GM19238 (cell line): ENCODE measurements around the gene NCEH1.
"Not testable (repeated sequence)": the region's sequence is repeated elsewhere in the genome, so short reads cannot be mapped to it uniquely, and the experiment has no call there.

Source experiments
- DNase-seq: peaks from one replicate; pipeline ENCODE4 v3.0.0; 2011; ENCODE audit warnings: low spot score; ENCODE audit not compliant: insufficient read length

Gene NCEH1

GRCh38 chr3:172679599-172679998 is 31.3 kb downstream of the NCEH1 start:
- DNase-seq = no peak

DNA sequence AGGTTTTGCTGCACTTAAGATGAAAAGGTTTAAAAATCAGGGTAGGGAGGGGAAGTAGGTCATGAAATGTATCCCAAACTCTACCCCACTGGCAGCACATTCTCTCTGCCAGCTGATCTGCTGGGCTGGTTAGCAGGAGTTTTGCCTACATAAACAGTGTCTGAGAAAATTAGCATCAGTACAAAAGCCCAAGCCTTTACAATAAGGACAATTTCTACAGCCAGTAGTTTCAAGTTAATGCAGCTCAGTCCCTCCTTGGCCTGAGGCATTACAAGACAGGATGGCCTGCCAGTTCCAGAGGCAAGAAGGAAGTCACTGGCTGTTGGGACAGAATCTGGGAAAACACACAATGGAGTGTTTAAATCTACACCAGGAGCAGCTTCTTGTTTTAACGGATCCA is 32.8 kb downstream of the NCEH1 start:
- no peak for DNase-seq

DNA sequence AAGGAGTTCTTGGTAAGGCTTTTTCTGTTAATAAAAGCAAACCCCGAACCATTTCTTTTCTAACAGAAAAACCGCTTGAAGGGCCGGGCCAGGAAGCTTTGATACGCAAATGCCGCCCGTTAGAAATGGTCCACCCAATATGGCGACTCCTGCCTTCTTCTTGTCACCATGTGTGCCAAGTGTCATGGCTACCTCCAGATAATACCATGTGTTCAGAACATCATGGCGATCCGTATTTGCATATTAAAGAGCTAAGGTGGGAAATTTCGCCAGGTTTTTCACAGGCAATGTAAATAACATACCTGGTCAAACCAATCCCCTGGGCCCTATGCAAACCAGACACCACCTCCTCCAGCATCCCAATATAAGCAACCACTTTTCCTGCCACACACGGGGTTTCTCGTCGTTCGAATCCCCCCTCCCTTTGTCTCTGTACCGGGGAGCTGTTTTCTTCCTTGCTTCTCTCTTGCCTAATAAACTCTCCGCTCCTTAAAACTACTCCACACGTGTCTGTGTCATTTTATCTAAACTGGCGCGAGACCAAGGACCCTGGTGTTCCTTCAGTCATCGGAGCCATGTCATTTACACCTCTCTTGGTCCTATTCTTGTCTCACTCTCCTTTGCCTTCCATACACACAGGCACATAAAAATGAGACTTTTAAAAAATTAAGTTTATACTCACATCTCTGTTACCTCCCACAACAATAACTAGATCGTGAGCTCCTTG is 34.5 kb downstream of the NCEH1 start:
- no peak for DNase-seq

DNA sequence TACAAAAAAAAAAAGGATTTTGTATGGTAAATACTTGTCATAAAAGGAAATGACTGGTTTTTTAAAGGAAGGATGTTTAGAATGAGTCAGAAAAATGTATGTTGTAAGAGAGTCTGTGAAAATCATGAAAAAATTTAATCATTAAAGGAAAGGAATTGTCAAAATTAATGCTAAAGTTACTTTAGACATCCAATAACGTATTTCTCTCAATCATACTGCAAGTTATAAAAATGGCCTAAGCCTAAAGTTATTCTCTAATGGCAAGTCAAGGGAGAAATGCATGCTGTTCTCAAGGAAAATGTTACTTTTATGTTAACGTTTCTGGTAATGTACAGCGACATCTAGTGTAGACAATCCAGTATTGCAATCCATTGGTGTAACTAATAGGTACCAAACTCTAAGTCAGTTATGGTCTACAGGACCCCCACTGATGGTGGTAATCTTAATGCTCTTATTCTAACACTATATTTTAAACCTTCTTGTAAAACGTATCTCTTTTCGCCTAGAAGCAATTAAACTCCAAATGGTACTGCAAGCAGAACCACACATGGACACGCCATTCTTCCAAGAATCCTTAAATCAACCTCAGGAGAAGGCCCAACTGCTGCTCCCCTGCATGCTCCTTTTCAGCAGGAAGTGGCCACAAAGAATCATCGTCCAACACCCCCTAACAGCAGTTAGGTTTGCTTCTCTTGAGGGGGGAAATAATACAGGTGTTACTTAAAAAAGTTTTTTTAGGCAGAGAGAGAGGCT is 35.2 kb downstream of the NCEH1 start:
- DNase-seq = no peak

DNA sequence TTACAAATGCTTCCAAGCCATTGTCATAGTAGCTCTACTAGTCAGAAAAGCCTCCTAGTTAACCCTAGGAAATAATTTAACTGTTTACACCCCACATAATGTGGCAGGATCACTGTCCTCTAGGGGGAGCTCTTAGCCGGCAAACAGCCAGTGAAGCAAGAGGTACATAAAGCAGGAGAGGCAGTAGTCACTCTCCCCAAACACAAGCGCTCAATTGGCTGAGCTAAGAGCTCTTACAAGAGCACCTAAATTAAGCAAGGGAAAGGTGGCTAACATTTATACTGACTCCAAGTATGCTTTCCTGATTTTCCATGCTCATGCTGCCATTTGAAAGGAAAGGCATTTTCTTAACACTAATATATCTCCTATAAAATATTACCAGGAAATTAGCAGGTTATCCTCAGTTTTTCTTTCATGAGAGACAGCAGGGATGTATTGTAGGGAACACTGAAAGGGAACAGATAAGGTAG is 37.6 kb downstream of the NCEH1 start:
- DNase-seq = no peak

DNA sequence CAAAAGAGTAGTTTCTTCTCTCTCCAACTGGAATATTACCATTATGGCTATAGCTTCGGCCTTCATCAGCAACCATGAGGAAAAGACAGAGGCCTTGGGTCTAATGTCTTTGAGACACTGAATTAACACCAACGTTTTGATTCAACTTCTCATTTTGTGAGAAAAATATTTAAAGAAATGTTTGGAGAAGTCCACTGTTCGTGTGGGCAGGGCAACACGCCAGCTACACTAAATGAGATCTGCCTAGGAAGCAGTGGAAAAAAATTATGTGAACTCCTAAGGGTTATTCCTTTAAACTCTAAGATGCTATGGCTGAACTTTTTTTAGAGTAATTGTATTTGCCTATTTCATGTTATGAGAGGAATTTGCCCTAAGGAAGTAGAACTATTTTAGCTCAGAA is 41.8 kb downstream of the NCEH1 start:
- DNase-seq = no peak

DNA sequence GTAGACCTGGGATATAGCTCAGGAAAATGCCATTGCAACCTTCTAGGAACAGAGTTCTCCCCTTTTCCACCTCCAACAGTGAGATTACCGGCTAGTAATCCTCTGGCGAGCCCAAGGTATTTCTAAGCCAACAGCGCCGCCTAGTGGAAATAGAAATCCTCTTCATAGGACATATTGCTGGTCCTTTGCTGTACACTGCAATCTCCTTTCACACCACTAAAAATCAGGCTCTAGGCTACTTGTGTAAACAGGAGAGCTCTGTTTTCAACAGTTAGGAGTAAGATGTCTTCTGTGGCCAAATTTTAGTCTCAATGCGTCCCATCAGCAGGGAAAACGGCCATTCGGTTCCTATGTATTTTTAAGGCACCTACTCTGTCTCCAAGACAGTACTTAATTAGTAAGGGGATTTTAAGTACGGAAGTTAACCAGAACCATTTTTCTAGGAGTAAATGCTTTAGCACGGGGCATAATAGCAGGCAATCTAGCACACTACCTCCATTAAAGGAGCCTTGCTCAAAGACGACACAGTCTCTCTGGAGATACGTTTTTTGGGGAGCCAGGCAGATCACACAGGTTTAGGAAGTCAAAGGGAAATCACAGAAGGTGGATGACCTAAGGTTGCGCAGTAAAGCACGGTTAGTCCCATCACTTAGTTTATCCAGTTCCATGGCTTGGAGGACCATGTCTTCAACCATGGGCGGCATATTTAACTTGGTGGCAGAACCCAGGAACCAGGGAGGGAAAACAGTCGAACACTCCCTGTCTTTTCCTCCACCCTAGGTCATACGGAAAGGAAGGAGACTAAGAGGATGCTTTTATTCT is 43.8 kb downstream of the NCEH1 start:
- DNase-seq = peak; percentile 31

GRCh38 chr3:172666181-172666872 is 44.5 kb downstream of the NCEH1 start:
- no peak for DNase-seq

GRCh38 chr3:172665510-172665909 is 45.4 kb downstream of the NCEH1 start:
- not testable (repeated sequence) for DNase-seq

- DNase-seq = not testable (repeated sequence)
Measured at GRCh38 chr3:172660421-172660820, 50.4 kb downstream of the NCEH1 start.

GRCh38 chr3:172659246-172660002 is 51.4 kb downstream of the NCEH1 start:
- no peak for DNase-seq

- DNase-seq = no peak
Measured at GRCh38 chr3:172658344-172659245, 52.3 kb downstream of the NCEH1 start.

- no peak for DNase-seq
Measured at GRCh38 chr3:172656602-172657001, 54.3 kb downstream of the NCEH1 start.

DNA sequence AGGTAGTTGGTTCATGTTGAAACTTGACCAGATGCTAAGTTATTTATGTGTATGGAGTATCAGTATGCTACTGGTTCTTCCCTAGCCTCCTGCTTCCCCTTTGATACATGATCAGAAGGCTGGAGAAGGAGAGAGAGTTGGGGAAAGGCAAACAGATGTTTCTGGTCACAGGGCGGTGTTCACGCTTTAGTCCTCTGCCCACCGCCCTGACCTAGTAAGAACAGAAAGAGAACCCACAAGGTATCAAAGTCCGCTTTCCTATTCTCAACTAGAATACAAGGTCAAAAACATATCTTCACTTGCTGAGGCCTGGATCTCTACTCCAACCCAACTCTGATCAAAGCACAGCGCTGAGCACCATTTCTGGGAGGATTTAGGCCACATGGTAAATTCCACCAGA is 55.5 kb downstream of the NCEH1 start:
- no peak for DNase-seq

DNA sequence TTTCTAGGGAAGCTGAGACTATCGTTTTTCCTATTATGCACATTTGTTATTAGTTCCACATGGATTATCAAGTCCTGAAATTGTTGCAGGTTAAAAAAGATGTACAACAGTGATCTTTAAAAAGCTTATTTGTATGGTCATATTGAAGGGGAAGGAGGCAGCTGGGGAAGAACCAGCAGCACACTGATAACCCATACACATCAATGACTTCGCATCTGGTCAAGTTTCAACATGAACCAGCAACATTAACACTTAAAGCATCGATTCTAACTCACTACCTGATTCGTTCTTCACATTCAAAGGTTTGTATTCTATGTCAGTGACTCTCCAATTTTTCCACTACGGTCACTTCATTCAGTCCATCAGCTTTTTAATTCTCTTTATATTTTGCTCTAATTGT is 56.4 kb downstream of the NCEH1 start:
- DNase-seq = no peak

GRCh38 chr3:172653004-172653572 is 57.8 kb downstream of the NCEH1 start:
- DNase-seq = no peak

DNA sequence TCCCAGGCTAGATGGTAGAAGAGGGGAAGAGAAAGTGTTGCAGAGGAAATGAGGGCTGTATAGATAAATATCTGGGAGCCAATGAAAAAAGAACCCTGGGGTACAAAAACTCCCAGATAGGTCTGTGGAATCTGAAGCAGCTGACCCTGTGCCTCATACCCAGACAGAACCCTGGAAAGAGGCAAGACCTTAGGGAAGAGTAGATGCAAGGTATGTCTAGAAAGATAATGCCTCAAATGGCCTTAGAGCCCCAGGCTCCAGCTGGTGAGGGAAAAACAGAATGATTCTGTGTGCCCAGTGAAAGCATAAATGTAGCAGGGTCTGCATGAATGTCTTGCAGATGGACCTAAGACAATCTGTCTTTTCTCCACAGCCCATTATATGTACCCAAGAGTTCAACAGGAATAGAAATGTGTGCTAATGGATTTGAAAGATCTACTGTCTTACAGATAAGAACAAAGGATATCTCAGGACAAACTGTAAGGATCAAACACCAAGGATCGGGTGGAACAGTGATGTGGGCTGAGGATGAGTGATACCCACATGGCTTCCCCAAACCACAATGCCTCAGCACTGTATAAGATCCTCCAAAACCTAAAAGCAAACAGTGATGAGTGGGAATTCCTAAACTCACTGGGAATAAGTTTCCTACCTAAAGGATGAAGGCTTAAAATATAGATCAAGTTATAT is 58.8 kb downstream of the NCEH1 start:
- no peak for DNase-seq

- DNase-seq = no peak
Measured at GRCh38 chr3:172649987-172650386, 60.9 kb downstream of the NCEH1 start.

GRCh38 chr3:172648747-172649146 is 62.1 kb downstream of the NCEH1 start:
- DNase-seq = no peak
